Measurements from ENCODE around the gene CDH22.

- TF ChIP-seq CTCF (IDR thresholded peaks at IDR 0.05 in 4 of 5, conservative IDR thresholded peaks at IDR 0.05 in 1 of 5) (no peak), POLR2A (IDR thresholded peaks at IDR 0.05) (no peak)
These were observed 3.4 kb downstream of the CDH22 start for GRCh38 chr20:46304852-46305251.
